GM12878 (cell line): ENCODE measurements around the gene SEMA4C. TPM values are rescaled to one million over a fixed set of nuclear protein-coding genes. Genes with fewer than 3 reads are reported as not detected.
A peak's percentile ranks its signal among the peaks of the same experiment; 100 is the strongest.

Experiments used
- ATAC-seq: fragments of 200-7000 bp; cut with Tn5 transposase; 3 replicates; pipeline ENCODE4 v1.9.1; 2020; ENCODE audit warnings: mild to moderate bottlenecking, moderate library complexity
- BruUV-seq: library from RNA; stranded (reverse); fragments of 400-500 nt; replicated peaks from 2 replicates; lab custom pipeline; 2021; lab: Mats Ljungman, UMichigan
- CTCF ChIA-PET: fragments of 300-600 bp; sonication (Branson Sonifier 250); formaldehyde crosslinking; extraction: SDS; loops from one replicate; lab custom pipeline; 2021; ENCODE audit warnings: inconsistent platforms; lab: Yijun Ruan, JAX
- POLR2A ChIA-PET: fragments of 350-600 bp; formaldehyde crosslinking; extraction: SDS; loops from one replicate; lab custom pipeline; 2021; ENCODE audit warnings: inconsistent platforms; lab: Charles Lee
- RAD21 ChIA-PET: fragments of 300-600 bp; sonication (Branson Sonifier 250); formaldehyde crosslinking; loops from one replicate; lab custom pipeline; 2023; ENCODE audit warnings: antibody characterized with exemption; ENCODE audit not compliant: unreplicated experiment; lab: Charles Lee
- SMC1A ChIA-PET: fragments of 300-600 bp; sonication (Branson Sonifier 250); formaldehyde crosslinking; loops from one replicate; lab custom pipeline; 2023; ENCODE audit not compliant: unreplicated experiment, uncharacterized antibody; lab: Charles Lee
- DNase-seq: peaks from one replicate; pipeline ENCODE4 v3.0.0-alpha.2; 2011; ENCODE audit warnings: low read depth, low spot score
- FAIRE-seq: peaks from 3 replicates; lab custom pipeline; 2011; peaks lifted over from hg19 to GRCh38; lab: Jason Lieb, UNC
- H2AFZ ChIP-seq: 2 replicates; pipeline ENCODE4 v1.6.0; 2011; ENCODE audit warnings: low read depth, low read length, control low read depth; ENCODE audit not compliant: control insufficient read depth
- H3K27ac ChIP-seq: 2 replicates; pipeline ENCODE4 v1.5.1; 2011; ENCODE audit warnings: control low read depth; ENCODE audit not compliant: control insufficient read depth, insufficient read depth
- H3K27me3 ChIP-seq, 2 experiments: replicated peaks in 1 of 2; 2 replicates each; pipeline versions ENCODE4 v1.6.0 to v1.6.1; 2011; ENCODE audit warnings: low read length in 1 of 2; ENCODE audit not compliant: control insufficient read depth in 2 of 2, insufficient read depth in 2 of 2
- H3K36me3 ChIP-seq, 2 experiments: 2 replicates each; pipeline ENCODE4 v1.5.1; 2011; ENCODE audit warnings: low read length in 1 of 2; ENCODE audit not compliant: control insufficient read depth in 2 of 2, insufficient read depth in 2 of 2
- H3K4me1 ChIP-seq: 2 replicates; pipeline ENCODE4 v1.6.1; 2011; ENCODE audit warnings: mild to moderate bottlenecking, low read length, moderate library complexity, mixed read lengths; ENCODE audit not compliant: control insufficient read depth, insufficient read depth
- H3K4me2 ChIP-seq: 2 replicates; pipeline ENCODE4 v1.6.0; 2011; ENCODE audit warnings: control low read depth; ENCODE audit not compliant: control insufficient read depth, insufficient read depth
- H3K4me3 ChIP-seq: fragments of 200-600 bp; sonication (generic); 2 replicates; pipeline ENCODE4 v1.5.1; 2016
- H3K79me2 ChIP-seq: 2 replicates; pipeline ENCODE4 v1.6.0; 2011; ENCODE audit warnings: low read length; ENCODE audit not compliant: control insufficient read depth, insufficient read depth
- H3K9ac ChIP-seq: 2 replicates; pipeline ENCODE4 v1.8.0; 2011; ENCODE audit warnings: low read length, control low read depth, mixed read lengths; ENCODE audit not compliant: control insufficient read depth, insufficient read depth
- H3K9me3 ChIP-seq: replicated peaks from 3 replicates; pipeline ENCODE4 v1.5.1; 2011; ENCODE audit warnings: mild to moderate bottlenecking, low read length; ENCODE audit not compliant: control insufficient read depth, insufficient read depth
- H4K20me1 ChIP-seq: 2 replicates; pipeline ENCODE4 v1.6.0; 2011; ENCODE audit not compliant: control insufficient read depth, insufficient read depth
- BCL11A ChIP-seq: IDR thresholded peaks from 2 replicates; pipeline ENCODE4 v1.6.1; 2011; ENCODE audit warnings: low read depth, low read length
- CBX5 ChIP-seq: sonication (generic); IDR thresholded peaks from 2 replicates; pipeline ENCODE4 v1.6.1; 2016; ENCODE audit warnings: low read depth, moderate library complexity, mild to moderate bottlenecking, inconsistent platforms
- CEBPB ChIP-seq, 2 experiments: fragments of 150-350 bp in 1 of 2; IDR thresholded peaks; 2 replicates each; pipeline ENCODE4 v1.6.1; 2012 to 2014; ENCODE audit warnings: low read depth in 2 of 2, low read length in 2 of 2, borderline replicate concordance in 1 of 2, inconsistent platforms in 1 of 2
- CREM ChIP-seq: IDR thresholded peaks from 2 replicates; pipeline ENCODE4 v1.6.1; 2014; ENCODE audit warnings: antibody characterized with exemption, low read depth
- EP300 ChIP-seq, 2 experiments: fragments of 150-350 bp in 1 of 2; IDR thresholded peaks; 2 replicates each; pipeline ENCODE4 v1.6.1; 2011 to 2012; ENCODE audit warnings: low read depth in 2 of 2, low read length in 2 of 2, borderline replicate concordance in 1 of 2, improper control_type of control experiment in 1 of 2, inconsistent platforms in 1 of 2; ENCODE audit not compliant: control insufficient read depth in 1 of 2
- ETV6 ChIP-seq, 2 experiments: fragments of 450-650 bp in 1 of 2; IDR thresholded peaks in 1 of 2; conservative IDR thresholded peaks in 1 of 2; 2 replicates each; pipeline ENCODE4 v1.6.1; 2014; ENCODE audit warnings: antibody characterized with exemption in 1 of 2, borderline replicate concordance in 1 of 2, low read depth in 1 of 2, mild to moderate bottlenecking in 1 of 2, moderate library complexity in 1 of 2
- IKZF1 ChIP-seq: fragments of 450-650 bp; conservative IDR thresholded peaks from 2 replicates; pipeline ENCODE4 v1.6.1; 2017; ENCODE audit warnings: antibody characterized with exemption, mild to moderate bottlenecking
- IKZF2 ChIP-seq, 2 experiments: fragments of 450-650 bp; IDR thresholded peaks; 2 replicates each; pipeline ENCODE4 v1.6.1; 2017; ENCODE audit warnings: mild to moderate bottlenecking in 2 of 2, moderate library complexity in 2 of 2
- MTA2 ChIP-seq: fragments of 450-650 bp; IDR thresholded peaks from 2 replicates; pipeline ENCODE4 v1.6.1; 2016; ENCODE audit warnings: low read depth, mild to moderate bottlenecking, moderate library complexity
- RFX5 ChIP-seq: IDR thresholded peaks from 2 replicates; pipeline ENCODE4 v1.6.1; 2011; ENCODE audit warnings: low read depth, low read length, improper control_type of control experiment
- SREBF2 ChIP-seq: IDR thresholded peaks from 2 replicates; pipeline ENCODE4 v1.6.1; 2012; ENCODE audit warnings: mild to moderate bottlenecking, low read length
- TCF12 ChIP-seq: IDR thresholded peaks from 2 replicates; pipeline ENCODE4 v1.6.1; 2011; ENCODE audit warnings: low read depth, mild to moderate bottlenecking, low read length
- ZNF384 ChIP-seq: IDR thresholded peaks from 2 replicates; pipeline ENCODE4 v1.6.1; 2012; ENCODE audit warnings: low read depth, mild to moderate bottlenecking, low read length, improper control_type of control experiment, borderline replicate concordance
- WGBS: methylation state at CpG from one replicate; pipeline ENCODE4 v1.1.6; 2016; ENCODE audit warnings: low lambda C conversion rate; ENCODE audit not compliant: insufficient replicate concordance, insufficient coverage; ENCODE audit errors: missing lambda C conversion rate; 5-methylcytosine and 5-hydroxymethylcytosine counted together
- in situ Hi-C: fragments of 300-500 bp; cut with MboI; formaldehyde crosslinking; loops from 9 replicates; pipeline ENCODE4 v1.14.3; 2018; ENCODE audit warnings: mixed read lengths
- intact Hi-C: fragments of 100-400 bp; cut with micrococcal nuclease; formaldehyde crosslinking; loops from one replicate; pipeline ENCODE4 v1.14.2; 2022; ENCODE audit not compliant: unreplicated experiment
- polyA plus RNA-seq, 11 experiments: library from polyadenylated mRNA; depleted of rRNA in 4 of 11; unstranded in 6 of 11; stranded (reverse) in 5 of 11; fragments of >200 nt; fragmentation: Nextera tagmentation in 4 of 11; fragmentation: Illumina TruSeq in 1 of 11; extraction: Ambion mirVana in 4 of 11; extraction: Trizol in 1 of 11; gene quantifications; 1 replicate in 1 of 11; 2 replicates in 10 of 11; pipeline versions ENCODE4 v1.2.1 to v1.2.3, GENCODE V29; 2011 to 2016; ENCODE audit warnings: inconsistent platforms in 2 of 11, missing spikeins in 2 of 11, low read depth in 1 of 11
- total RNA-seq, 4 experiments: library from RNA; depleted of rRNA in 3 of 4; stranded (reverse); fragments of >200 nt in 3 of 4; fragmentation: Illumina TruSeq in 1 of 4; extraction: Trizol in 1 of 4; gene quantifications; 2 replicates each; pipeline versions ENCODE4 v1.2.1 to v1.2.3, GENCODE V29; 2013 to 2021
- TF ChIP-seq, protein P1 (sequence below): fragments of 450-650 bp; IDR thresholded peaks from 2 replicates; pipeline ENCODE4 v1.6.1; 2016; ENCODE audit warnings: mild to moderate bottlenecking
- TF ChIP-seq, protein P2 (sequence below): IDR thresholded peaks from 2 replicates; pipeline ENCODE4 v1.6.1; 2012; ENCODE audit warnings: low read depth, low read length, improper control_type of control experiment
- TF ChIP-seq, protein P3 (sequence below): fragments of 450-650 bp; conservative IDR thresholded peaks from 2 replicates; pipeline ENCODE4 v1.6.1; 2017; ENCODE audit warnings: mild to moderate bottlenecking, moderate library complexity

SEMA4C gene
- total and polyA plus RNA-seq, 10 of the 15 experiments (the other 5 are each of a cell fraction or from before 2014, with no cell fraction given): 0.06 to 21.6 (median 6.8) TPM

DNA sequence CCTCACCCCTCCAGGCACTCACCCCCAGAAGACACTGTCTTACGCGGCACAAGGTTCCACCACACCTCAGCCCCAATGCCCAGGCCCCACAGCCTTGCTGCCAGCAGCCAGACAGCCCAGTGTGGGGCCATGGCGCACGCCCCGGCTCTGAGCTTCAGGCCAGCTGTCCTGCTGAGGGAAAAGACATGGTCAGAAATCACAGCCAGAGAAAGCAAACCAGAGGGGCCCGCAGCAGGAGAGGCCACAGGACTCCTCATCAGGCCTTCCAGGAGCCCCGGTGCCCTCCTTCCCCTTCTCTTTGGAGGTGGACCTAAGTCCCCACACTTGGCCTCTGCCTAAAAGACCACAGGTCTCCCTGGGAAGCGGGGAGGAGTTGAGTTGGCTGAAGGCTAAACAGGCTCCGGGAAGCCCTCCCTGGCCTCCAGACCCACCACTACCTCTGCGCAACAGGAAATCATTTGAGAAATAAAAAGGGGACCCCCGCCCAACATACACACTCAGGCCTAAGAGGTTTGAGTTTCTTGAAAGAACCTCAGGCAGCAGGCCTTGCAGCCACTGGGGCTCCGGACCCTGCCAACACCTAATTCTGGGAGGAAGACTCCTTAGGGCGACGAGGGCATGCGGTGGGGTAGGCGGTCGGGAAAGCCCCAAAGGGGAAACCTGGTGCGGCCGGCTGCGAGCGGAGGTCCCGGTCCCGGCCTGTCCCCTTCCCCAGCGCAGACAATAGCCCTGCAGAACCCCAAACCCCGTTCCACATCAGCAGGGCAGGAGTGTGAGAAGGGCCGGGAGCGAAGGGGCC, 1.9 kb downstream of the SEMA4C start:
- POLR2A ChIA-PET: interaction anchor here (0.6 to 3.6 kb wide), 5 partner anchors 10 to 330 kb away, joined by 3 to 30 read pairs (median 3); partner anchors contain the start of gene ANKRD39
- 28% methylated on average over 25 of the region's 27 CpGs for WGBS
- BruUV-seq: no TSS peak
- Histone ChIP-seq H2AFZ (peak overlapping the region; percentile 40), H3K9me3 (no peaks in the 10 kb centered on the region), H3K79me2 (peaks cover 38% of the 10 kb centered on the region), H4K20me1 (no peaks in the 10 kb centered on the region), H3K36me3 (peaks cover 8 to 23% of the 10 kb centered on the region in 2 experiments; a peak in 3 of 4 replicates), H3K9ac (peak overlapping the region; percentile 85), H3K4me3 (peak overlapping the region; percentile 95), H3K27ac (peak overlapping the region; percentile 86), H3K4me2 (peak overlapping the region; percentile 90), H3K4me1 (peaks cover 18% of the 10 kb centered on the region), H3K27me3 (no peaks in the 10 kb centered on the region; a peak in 1 of 4 replicates)
- CTCF ChIA-PET: interaction anchor here (0.7 to 2.2 kb wide), 8 partner anchors 10 to 108 kb away, joined by 3 to 22 read pairs (median 4); partner anchors contain the start of genes ANKRD39 and CNNM4
- peak; percentile 35; the same call in 2 of the 3 replicates for ATAC-seq
- FAIRE-seq: no peak
- no peak for DNase-seq
- RAD21 ChIA-PET: interaction anchor here (0.6 to 3.0 kb wide), 6 partner anchors 10 to 105 kb away, joined by 3 to 39 read pairs (median 4); partner anchors contain the start of genes ANKRD39 and CNNM3
- intact Hi-C loops (loop anchor here (5.0 kb wide), 1 partner anchor 231 kb away; the partner anchor contains the start of gene KANSL3), in situ Hi-C loops (no loop called here)
- SMC1A ChIA-PET: interaction anchor here (0.6 to 2.6 kb wide), 5 partner anchors 10 to 90 kb away, joined by 3 to 13 read pairs (median 3); partner anchors contain the start of gene ANKRD39
- no peak for TF ChIP-seq CREM
- TF ChIP-seq RFX5: no peak
- TF ChIP-seq BCL11A: 0 out of 2 replicates have a peak, but pooled peaks have one; percentile 6
- no peak for TF ChIP-seq ETV6 (conservative IDR thresholded peaks at IDR 0.05 in 1 of 2, IDR thresholded peaks at IDR 0.05 in 1 of 2; ENCODE audit: borderline replicate concordance in 1 of 2, low read depth in 1 of 2)
- TF ChIP-seq SREBF2: no peak
- no peak for TF ChIP-seq CBX5
- TF ChIP-seq CEBPB (IDR thresholded peaks at IDR 0.05; ENCODE audit: borderline replicate concordance in 1 of 2, low read depth in 2 of 2, low read length in 2 of 2): no peak
- TF ChIP-seq EP300 (IDR thresholded peaks at IDR 0.05; ENCODE audit: borderline replicate concordance in 1 of 2, control insufficient read depth in 1 of 2, low read depth in 2 of 2, low read length in 2 of 2): no peak
- TF ChIP-seq MTA2: peak; percentile 18; the same call in 1 of the 2 replicates
- 0 out of 2 replicates have a peak, but pooled peaks have one; percentile 68 for TF ChIP-seq IKZF1
- no peak for TF ChIP-seq ZNF384
- TF ChIP-seq, protein P1, sequence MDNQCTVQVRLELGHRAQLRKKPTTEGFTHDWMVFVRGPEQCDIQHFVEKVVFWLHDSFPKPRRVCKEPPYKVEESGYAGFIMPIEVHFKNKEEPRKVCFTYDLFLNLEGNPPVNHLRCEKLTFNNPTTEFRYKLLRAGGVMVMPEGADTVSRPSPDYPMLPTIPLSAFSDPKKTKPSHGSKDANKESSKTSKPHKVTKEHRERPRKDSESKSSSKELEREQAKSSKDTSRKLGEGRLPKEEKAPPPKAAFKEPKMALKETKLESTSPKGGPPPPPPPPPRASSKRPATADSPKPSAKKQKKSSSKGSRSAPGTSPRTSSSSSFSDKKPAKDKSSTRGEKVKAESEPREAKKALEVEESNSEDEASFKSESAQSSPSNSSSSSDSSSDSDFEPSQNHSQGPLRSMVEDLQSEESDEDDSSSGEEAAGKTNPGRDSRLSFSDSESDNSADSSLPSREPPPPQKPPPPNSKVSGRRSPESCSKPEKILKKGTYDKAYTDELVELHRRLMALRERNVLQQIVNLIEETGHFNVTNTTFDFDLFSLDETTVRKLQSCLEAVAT: 0 out of 2 replicates have a peak, but pooled peaks have one; percentile 14
- peak; percentile 67 to 79; a peak in 3 of 4 replicates for TF ChIP-seq IKZF2 (IDR thresholded peaks at IDR 0.05)
- no peak for TF ChIP-seq TCF12
- TF ChIP-seq, protein P2, sequence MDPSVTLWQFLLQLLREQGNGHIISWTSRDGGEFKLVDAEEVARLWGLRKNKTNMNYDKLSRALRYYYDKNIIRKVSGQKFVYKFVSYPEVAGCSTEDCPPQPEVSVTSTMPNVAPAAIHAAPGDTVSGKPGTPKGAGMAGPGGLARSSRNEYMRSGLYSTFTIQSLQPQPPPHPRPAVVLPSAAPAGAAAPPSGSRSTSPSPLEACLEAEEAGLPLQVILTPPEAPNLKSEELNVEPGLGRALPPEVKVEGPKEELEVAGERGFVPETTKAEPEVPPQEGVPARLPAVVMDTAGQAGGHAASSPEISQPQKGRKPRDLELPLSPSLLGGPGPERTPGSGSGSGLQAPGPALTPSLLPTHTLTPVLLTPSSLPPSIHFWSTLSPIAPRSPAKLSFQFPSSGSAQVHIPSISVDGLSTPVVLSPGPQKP: no peak
- TF ChIP-seq, protein P3, sequence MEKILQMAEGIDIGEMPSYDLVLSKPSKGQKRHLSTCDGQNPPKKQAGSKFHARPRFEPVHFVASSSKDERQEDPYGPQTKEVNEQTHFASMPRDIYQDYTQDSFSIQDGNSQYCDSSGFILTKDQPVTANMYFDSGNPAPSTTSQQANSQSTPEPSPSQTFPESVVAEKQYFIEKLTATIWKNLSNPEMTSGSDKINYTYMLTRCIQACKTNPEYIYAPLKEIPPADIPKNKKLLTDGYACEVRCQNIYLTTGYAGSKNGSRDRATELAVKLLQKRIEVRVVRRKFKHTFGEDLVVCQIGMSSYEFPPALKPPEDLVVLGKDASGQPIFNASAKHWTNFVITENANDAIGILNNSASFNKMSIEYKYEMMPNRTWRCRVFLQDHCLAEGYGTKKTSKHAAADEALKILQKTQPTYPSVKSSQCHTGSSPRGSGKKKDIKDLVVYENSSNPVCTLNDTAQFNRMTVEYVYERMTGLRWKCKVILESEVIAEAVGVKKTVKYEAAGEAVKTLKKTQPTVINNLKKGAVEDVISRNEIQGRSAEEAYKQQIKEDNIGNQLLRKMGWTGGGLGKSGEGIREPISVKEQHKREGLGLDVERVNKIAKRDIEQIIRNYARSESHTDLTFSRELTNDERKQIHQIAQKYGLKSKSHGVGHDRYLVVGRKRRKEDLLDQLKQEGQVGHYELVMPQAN: peak; percentile 53
